GM19455 (cell line): ENCODE data around the gene PJVK.
A peak's percentile ranks its signal among the peaks of the same experiment; 100 is the strongest.
"Not testable (repeated sequence)": the region's sequence is repeated elsewhere in the genome, so short reads cannot be mapped to it uniquely, and the experiment has no call there.

Source experiments
- ATAC-seq: cut with Tn5 transposase; IDR thresholded peaks from one replicate; pipeline ENCODE4 v1.9.1; 2021; ENCODE audit not compliant: unreplicated experiment

Gene PJVK

DNA sequence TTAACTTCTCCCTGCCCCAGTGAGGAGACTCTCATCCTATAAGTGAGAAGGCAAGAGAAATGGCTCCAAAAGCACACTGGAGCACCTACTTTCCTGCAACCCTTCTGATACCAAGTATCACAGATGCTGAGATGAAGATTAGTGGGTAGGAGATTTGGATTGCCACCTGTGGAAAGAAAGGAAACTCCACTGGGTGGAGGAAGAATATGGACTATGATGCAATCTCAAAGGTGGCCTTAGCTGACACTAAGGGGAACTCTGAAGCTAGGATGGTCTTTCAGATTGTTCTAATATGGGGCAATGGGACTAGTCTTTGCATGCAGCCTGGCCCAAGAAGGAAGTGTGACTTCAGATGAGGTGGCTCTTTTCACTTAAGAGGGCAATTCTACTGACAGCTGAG, 21.8 kb upstream of the PJVK start:
- ATAC-seq = no peak

DNA sequence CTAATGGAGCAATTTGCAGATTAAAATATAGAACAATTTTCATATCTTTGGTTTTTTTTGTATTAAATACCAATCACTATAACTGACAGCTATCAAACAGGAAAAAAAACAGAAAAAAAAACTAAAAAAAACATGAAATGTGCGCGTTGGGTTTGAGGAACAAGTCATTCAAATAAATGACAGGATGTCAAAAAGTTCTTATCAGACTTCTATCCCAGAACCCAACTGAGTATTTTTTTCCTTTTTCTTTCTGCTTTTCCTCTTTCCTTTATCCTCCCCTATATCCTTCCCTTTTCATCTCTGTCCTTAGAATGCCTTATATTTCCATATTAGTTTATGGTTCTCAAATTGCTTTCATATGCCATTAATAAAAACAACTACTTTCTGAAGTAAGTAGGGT, 14.5 kb upstream of the PJVK start:
- no peak for ATAC-seq

DNA sequence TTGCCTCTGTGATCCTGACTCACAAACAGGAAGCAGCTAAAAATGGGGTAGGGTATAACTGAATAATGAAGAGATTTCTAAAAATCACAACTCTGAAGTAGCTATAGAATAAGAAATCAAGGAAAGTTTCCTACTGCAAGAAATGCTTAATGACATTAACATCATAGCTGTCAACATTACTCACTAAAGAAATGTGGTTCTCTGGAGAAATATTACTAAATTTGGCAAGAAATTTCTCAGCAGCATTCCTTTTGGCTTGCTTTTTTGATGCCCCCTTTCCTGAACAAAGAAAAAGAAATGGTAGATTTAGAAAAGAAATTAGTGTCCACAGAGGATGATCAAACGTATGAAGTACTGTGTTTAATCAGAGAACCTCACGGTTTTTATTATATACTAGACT, 9.8 kb upstream of the PJVK start:
- no peak for ATAC-seq

DNA sequence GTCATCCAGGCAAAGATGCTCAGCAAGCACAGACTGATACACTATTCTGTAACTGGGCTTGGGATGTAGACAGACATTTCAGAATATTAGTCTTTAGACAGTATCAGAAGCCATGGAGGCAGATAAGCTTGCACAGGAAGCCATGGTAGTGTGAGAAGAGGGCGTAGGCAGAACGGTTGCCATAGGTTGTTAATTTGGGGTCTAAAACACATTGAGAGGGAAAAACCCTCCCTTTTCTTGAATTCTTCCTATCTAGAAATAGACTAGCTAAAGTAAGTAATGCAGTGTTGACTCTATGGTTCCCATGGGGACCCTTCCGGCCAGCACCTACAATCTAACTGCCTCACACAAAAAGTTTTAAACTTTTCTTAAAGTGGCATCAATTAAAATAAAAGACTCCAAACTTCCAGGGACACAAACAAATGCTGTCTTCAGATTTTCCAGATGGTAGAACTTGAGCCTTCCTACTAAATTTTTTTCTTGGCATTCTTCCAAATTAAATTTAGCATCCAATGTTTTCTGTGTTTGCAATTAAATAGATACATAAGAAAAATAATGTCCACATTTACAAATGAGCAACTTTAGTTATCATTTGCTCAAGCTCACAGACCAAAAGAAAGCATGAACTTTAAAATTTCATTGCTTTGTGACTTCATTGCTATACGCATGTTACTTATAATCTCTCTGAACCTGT, 2.1 kb upstream of the PJVK start:
- ATAC-seq = no peak

DNA sequence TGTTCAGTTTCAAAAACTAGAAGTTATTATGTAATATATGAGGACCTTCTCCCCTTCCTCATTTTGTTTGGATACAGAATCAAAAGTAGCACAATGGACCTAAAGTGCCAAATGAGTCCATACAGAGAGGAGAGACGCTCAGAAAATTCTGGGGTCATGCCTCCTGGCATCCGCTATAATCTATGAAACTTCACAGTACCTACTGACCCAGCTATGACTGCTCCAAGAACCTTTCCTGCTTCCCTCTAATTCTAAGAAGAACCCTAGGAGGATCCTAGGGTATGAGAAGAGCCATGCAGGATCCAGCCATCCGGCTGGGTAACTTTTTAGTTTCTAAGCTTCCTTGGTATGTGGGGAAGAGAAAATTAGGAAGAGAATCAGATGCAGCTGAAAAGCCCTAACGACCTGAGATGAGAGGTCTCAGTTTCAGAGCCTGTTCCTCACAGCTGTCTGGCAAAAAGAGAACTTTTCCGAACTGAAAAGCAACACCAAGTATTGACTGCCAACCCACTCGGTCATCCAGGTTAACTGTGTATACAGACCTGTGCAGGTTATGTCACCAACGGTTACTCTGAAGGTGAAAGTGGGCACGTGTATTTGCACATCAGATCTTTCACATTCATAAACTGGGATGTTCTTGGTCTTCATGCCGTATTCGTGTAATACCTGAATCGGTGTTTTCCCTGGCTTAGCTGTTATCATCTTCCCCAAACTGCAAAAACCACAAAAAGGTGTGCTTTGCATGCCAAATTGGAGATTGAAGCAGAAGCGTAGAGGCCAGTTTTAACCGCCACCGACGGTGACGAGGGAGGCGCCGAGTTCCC, 1.3 kb upstream of the PJVK start:
- peak; percentile 9 for ATAC-seq

- ATAC-seq = peak; percentile 55
These were observed 729 bp upstream of the PJVK start for GRCh38 chr2:178450524-178450773.

- no peak for ATAC-seq
These were observed 1.2 kb downstream of the PJVK start for GRCh38 chr2:178452334-178452733.

DNA sequence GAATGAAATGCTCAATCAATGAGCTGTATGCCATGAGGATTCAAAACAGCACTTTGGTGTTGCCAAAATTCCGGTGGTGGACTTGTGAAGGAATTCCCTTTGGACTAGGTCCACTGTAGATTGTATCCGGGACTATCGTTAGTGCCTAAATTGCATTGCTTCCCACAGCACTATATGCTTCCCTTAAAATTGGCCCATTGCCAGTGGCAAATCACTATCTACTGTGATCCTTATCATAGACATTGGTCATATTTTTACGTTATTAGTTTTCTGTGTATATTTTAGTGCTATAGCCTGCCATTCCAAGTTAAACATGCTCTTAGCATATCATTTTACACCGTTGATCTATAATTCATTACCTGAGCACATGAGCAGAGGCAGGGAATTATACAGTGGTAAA, 1.7 kb downstream of the PJVK start:
- no peak for ATAC-seq

DNA sequence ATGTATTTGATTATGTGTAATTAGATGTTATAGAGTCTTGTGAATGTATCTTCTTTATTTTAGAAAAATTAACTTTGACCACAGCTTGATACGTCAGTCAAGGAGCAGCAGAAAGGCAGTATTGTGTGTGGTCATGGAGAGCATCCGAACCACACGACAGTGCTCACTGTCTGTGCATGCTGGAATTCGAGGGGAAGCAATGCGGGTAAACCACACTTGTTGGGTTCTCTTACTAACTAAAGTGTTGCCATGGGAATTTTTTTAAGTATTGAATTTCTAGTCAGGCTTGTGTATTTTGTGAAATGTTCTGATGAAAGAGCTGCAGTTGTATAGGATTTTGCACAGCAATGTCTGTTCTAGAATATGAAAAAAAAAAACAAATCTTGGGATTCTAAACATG, 4.8 kb downstream of the PJVK start:
- no peak for ATAC-seq

DNA sequence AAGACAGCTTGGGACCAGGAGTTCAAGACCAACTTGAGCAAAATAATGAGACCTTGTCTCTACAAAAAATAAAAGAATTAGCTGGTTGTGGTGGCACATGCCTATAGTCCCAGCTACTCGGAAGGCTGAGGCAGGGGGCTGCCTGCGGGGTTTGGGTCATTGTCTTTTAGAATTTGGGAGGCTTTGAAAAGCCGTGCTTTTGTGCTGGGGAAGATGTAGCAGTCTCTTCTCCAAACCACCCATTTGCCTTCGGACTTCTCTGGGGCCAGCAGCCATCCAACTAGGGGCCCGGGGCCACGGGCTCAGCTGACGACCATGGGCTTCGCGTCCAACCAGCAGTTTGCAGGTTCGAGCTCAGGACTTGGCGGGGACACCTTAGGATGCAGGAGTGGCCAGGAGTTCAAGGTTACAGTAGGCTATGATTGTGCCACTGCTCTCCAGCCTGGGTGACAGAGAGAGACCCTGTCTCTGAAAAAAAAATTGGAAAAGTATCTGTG, 6.3 kb downstream of the PJVK start:
- ATAC-seq = no peak

- no peak for ATAC-seq
These were observed 18.2 kb downstream of the PJVK start for GRCh38 chr2:178469219-178469849.

GRCh38 chr2:178471313-178471712, 20.1 kb downstream of the PJVK start:
- not testable (repeated sequence) for ATAC-seq

GRCh38 chr2:178473373-178473772, 22.2 kb downstream of the PJVK start:
- ATAC-seq = no peak

- no peak for ATAC-seq
These were observed 22.8 kb downstream of the PJVK start for GRCh38 chr2:178473931-178474330.

DNA sequence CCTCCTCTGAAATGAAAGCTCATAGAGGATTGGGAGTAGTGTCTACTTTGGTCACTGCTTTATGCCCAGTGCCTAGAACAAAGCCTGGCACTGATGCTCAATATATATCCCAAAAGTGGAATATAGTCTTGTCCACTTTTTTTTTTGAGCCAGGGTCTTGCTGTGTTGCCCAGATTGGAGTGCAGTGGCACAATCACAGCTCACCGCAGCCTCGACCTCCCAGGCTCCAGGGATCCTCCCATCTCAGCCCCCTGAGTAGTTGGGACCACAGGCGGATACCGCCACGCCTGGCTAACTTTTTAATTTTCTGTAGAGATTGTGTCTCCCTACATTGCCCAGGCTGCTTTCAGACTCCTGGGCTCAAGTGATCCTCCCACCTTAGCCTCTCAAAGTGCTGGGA, 23.4 kb downstream of the PJVK start:
- ATAC-seq = no peak

- no peak for ATAC-seq
These were observed 25.3 kb downstream of the PJVK start for GRCh38 chr2:178476477-178476876.

DNA sequence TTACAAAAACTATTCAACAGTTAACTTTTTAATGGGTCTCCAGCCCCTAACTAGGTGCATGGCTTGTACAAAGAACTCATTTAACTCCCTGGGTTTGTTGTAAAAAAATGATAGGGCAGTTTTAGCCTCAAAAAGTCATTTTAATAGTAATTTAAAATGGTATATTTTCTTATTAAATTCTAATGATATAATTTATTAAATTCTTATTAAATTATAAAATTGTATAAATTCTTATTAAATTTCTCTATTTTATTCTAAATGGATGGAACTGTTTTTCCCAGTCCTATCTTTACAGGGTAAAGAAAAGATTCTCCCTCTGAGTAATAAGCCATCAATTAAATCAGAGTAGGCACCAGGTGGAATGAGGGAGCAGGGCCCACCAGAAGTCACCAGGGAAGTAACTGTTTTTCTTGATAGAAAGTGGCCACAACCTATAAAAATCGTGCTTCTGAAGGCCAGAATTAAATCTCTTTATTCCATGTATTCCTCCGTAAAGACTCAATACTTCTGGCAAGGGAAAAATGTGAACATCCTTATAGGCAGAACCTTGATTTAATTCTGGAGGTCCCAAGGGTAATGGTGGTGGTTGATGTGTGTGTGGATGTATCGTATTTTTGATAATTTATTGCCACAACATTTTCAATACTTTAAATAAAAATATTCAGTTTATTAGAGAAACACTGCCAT, 26.4 kb downstream of the PJVK start:
- no peak for ATAC-seq

- no peak for ATAC-seq
These were observed 26.9 kb downstream of the PJVK start for GRCh38 chr2:178478130-178478438.

- peak; percentile 46 for ATAC-seq
These were observed 27.5 kb downstream of the PJVK start, which contains the start of gene FKBP7 for GRCh38 chr2:178478439-178479274. TSS of gene FKBP7 (minus strand) at chr2:178478600. CDS start at chr2:178478499, 101 bp downstream.

DNA sequence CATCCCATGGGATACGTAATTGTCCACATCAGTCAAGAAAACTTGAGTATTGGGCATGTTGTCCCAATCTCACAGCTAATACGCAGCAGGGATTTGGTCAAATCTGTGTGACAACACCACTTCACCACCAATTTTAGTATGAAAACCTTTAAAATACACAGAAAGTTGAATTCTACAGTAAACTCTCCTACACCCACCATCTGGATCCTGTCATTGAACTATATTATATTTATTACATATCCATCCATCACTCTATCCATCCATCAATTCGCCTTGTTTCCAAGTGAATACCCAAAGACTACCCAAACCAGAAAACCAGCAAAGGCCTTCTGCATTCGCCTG, 28.1 kb downstream of the PJVK start:
- no peak for ATAC-seq

GRCh38 chr2:178479758-178480226, 28.6 kb downstream of the PJVK start:
- ATAC-seq = no peak
